Mucosa of descending colon (tissue), 3 donors: ENCODE measurements around the gene KLHL5. TPM values are rescaled to one million over a fixed set of nuclear protein-coding genes. Genes with fewer than 3 reads are reported as not detected.

Experiments used
- ATAC-seq: fragments of 200-7000 bp; cut with Tn5 transposase; one replicate; pipeline ENCODE4 v1.9.1; 2020; ENCODE audit warnings: mild to moderate bottlenecking, moderate library complexity
- DNase-seq, 3 donors: peaks; one replicate each; pipeline ENCODE4 v3.0.0-alpha.2; 2020
- H3K36me3 ChIP-seq: fragments of 200-600 bp; one replicate; pipeline ENCODE4 v1.8.0; 2021; ENCODE audit warnings: low read depth, mild to moderate bottlenecking
- H3K4me1 ChIP-seq: fragments of 200-600 bp; one replicate; pipeline ENCODE4 v1.8.0; 2021; ENCODE audit warnings: low read depth, mild to moderate bottlenecking
- H3K4me3 ChIP-seq: fragments of 200-600 bp; one replicate; pipeline ENCODE4 v1.8.0; 2021; ENCODE audit warnings: mild to moderate bottlenecking
- H3K9me3 ChIP-seq: fragments of 200-600 bp; one replicate; pipeline ENCODE4 v1.8.0; 2021; ENCODE audit warnings: mild to moderate bottlenecking
- intact Hi-C, 2 donors: fragments of 100-400 bp; cut with DNase I in 1 of 2; cut with micrococcal nuclease in 1 of 2; formaldehyde crosslinking; loops; one replicate each; pipeline versions ENCODE4 v1.11.0 to v1.11.1; 2022; cut with DNase I, micrococcal nuclease
- total RNA-seq, 3 donors: library from RNA; stranded (reverse); fragmentation: NEBNext Ultra II Directional in 2 of 3; extraction: Animal tissue kit (Norgen Biotek cat#: 25700) in 2 of 3; gene quantifications; one replicate each; pipeline versions ENCODE4 v1.2.1 to v1.2.4, GENCODE V29; 2021 to 2023
- TF ChIP-seq, protein P1 (sequence below): fragments of 200-600 bp; IDR thresholded peaks from one replicate; pipeline ENCODE4 v1.8.0; 2022; ENCODE audit warnings: antibody characterized with exemption, mild to moderate bottlenecking
- donor health status: DM: no; HTN: no; CAD: no; lungs with moderate emphysema.
- donor health status: DM: no; HTN: no; CAD: no.
- donor health status: DM: no; HTN: yes; CAD: no.

KLHL5 gene
- total RNA-seq, 3 donors from 2014 or later = 2.5 to 94.8 (median 15.2) TPM

DNA sequence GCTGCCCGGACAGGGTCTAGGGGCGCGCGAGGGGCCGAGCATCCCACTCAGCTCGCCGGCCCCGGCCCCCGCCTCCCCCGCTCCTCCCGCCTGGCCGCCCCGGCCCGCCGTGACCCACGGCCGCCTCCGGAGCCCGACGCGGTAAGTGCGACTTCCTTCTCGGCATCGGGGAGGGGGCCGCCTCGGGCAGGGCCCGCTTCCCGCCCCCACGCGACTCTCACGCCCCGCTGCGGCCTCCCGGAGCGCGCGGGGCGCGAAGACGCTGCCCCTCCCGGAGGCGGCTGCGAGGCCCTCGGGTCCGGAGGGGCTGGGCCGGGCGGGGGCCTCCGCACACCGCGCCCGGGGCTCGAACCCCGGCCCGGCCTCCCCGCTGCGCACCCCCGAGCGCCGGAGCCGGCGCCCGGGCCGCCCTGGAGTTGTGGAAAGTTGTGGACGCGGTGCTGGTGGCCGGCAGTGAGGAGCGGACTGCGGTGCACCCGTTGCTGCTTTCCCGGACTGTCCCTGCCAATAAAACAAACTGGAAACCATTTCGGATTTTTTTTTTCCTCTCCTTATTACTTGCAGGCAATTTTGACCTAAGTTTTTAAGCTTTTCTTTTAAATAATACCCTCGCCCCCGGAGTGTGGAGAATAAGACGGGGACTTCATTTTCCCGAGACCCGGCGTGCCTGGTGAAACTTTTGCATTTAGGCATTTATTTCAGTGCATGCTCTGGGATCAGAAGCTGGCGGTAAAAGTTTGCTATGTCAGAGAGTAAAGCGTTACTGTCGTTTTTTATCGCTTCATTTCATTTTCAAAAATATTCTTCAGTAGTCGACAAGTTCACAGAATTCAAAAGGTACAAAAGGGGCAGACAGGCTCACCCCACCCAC, 16.8 kb upstream of the KLHL5 start:
- peaks cover 3% of the 10 kb centered on the region for H3K4me1 ChIP-seq
- H3K36me3 ChIP-seq = no peaks in the 10 kb centered on the region
- DNase-seq = peak in 2 of 3 donors; percentile 25 to 59
- TF ChIP-seq, protein P1, sequence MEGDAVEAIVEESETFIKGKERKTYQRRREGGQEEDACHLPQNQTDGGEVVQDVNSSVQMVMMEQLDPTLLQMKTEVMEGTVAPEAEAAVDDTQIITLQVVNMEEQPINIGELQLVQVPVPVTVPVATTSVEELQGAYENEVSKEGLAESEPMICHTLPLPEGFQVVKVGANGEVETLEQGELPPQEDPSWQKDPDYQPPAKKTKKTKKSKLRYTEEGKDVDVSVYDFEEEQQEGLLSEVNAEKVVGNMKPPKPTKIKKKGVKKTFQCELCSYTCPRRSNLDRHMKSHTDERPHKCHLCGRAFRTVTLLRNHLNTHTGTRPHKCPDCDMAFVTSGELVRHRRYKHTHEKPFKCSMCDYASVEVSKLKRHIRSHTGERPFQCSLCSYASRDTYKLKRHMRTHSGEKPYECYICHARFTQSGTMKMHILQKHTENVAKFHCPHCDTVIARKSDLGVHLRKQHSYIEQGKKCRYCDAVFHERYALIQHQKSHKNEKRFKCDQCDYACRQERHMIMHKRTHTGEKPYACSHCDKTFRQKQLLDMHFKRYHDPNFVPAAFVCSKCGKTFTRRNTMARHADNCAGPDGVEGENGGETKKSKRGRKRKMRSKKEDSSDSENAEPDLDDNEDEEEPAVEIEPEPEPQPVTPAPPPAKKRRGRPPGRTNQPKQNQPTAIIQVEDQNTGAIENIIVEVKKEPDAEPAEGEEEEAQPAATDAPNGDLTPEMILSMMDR = no peak
- ATAC-seq = no peak
- intact Hi-C loops = no loop called here
- H3K9me3 ChIP-seq = no peaks in the 10 kb centered on the region
- peak overlapping the region; percentile 58 for H3K4me3 ChIP-seq

DNA sequence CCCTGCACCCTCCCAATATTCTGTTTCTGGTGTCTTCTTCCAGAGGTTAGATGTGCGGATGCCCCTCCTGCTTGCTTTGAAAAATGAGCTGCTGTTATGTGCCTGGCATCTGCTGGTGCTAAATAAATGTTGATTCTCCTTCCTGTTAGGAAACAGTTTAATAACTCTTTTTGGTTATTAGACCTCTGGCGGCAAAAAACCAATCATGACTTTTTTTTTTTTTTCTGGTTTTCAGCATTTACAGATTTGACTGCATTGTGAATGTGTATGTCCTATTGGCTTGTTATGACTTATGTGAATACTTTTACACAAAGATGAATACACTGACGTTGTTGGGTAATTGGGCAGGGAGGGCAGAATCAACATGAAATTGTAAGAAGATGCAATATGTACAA, 16.2 kb upstream of the KLHL5 start:
- ATAC-seq (no peak), DNase-seq (peak in 1 of 3 donors; percentile 23)
- peaks cover 3% of the 10 kb centered on the region for H3K4me1 ChIP-seq
- intact Hi-C loops = no loop called here
- H3K36me3 ChIP-seq = no peaks in the 10 kb centered on the region
- TF ChIP-seq, protein P1 = no peak
- no peaks in the 10 kb centered on the region for H3K9me3 ChIP-seq
- no peak overlapping the region for H3K4me3 ChIP-seq

DNA sequence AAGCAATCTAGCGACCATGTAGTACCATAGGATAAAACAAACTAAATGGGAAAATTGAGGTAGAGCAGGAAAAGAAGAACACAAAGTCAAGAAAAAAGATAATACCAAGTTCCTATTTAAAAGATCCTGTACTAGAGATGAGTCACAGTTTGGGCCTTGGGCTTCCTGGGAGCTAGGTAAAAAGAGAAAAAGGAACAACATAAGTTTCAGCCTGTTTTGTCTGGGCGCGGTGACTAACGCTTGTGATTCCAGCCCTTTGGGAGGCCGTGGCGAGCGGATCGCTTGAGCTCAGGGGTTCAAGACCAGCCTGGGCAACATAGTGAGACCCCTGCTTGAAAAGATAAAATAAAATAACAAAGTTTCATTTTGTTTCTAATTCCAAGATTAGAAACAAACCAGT, 15.8 kb upstream of the KLHL5 start:
- DNase-seq (no peak), ATAC-seq (no peak)
- intact Hi-C loops = no loop called here
- no peaks in the 10 kb centered on the region for H3K36me3 ChIP-seq
- H3K4me3 ChIP-seq = no peak overlapping the region
- no peaks in the 10 kb centered on the region for H3K9me3 ChIP-seq
- TF ChIP-seq, protein P1 = no peak
- peaks cover 3% of the 10 kb centered on the region for H3K4me1 ChIP-seq

DNA sequence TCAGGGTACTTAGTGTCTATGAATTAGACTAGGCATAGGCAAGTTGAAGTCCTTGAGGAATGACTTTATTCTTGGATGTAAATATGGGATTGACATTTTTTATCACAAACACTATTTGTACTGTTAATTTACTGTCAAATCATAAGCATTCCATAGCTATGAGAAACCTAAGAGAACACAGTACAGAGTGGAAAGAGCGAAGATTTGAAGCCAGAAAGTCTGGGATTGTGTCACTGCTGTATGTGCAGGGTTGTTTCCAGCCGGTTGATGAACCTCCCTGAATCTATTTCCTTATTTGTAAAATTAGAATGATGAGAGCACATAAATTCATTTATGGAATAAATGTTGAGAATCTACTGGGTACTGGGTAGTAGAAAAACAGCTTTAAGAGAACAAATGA, 14.4 kb upstream of the KLHL5 start:
- intact Hi-C loops = no loop called here
- no peak for DNase-seq
- TF ChIP-seq, protein P1 = no peak
- no peaks in the 10 kb centered on the region for H3K9me3 ChIP-seq
- H3K4me1 ChIP-seq = peaks cover 3% of the 10 kb centered on the region
- no peak overlapping the region for H3K4me3 ChIP-seq
- no peak for ATAC-seq
- no peaks in the 10 kb centered on the region for H3K36me3 ChIP-seq

DNA sequence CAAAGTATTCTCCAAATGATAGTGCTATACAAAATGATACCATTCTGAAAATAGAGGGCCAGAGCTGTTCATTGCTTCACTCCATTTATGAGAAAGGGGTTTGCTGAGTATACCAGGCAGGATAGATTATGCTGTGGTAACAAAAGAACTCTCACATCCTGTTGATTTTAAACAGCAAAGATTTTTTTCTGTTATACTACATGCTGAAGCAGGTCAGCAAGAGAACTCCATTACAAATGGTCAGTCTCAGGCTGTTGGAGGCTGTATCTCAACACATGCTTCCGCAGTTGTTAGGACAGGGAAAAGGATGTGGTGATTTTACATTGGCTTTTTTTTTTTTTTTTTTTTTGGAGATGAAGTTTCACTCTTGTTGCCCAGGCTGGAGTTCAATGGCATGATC, 13.7 kb upstream of the KLHL5 start:
- Histone ChIP-seq H3K36me3 (no peaks in the 10 kb centered on the region), H3K4me1 (peaks cover 3% of the 10 kb centered on the region), H3K4me3 (no peak overlapping the region), H3K9me3 (no peaks in the 10 kb centered on the region)
- ATAC-seq (no peak), DNase-seq (no peak)
- TF ChIP-seq, protein P1 = no peak
- intact Hi-C loops = no loop called here
